Brain microvascular endothelial cell (primary cell): ENCODE measurements around the gene KLHL26.

Source experiments
- DNase-seq: peaks from one replicate; pipeline ENCODE4 v3.0.0-alpha.2; 2020
- H3K27ac ChIP-seq: fragments of 250-450 bp; sonication (Bioruptor Pico); 2 replicates; pipeline ENCODE4 v1.5.1; 2020; ENCODE audit warnings: mild to moderate bottlenecking, moderate library complexity
- H3K27me3 ChIP-seq: fragments of 250-450 bp; sonication (Bioruptor Pico); replicated peaks from 2 replicates; pipeline ENCODE4 v1.5.1; 2020; ENCODE audit warnings: mild to moderate bottlenecking
- H3K36me3 ChIP-seq: fragments of 250-450 bp; sonication (Bioruptor Pico); replicated peaks from 2 replicates; pipeline ENCODE4 v1.5.1; 2020; ENCODE audit warnings: mild to moderate bottlenecking
- H3K4me3 ChIP-seq: 2 replicates; pipeline ENCODE4 v1.5.1; 2011; ENCODE audit warnings: low read depth, mild to moderate bottlenecking, control low read depth, low read length, moderate library complexity
- CTCF ChIP-seq: IDR thresholded peaks from 2 replicates; pipeline ENCODE4 v1.5.1; 2011; ENCODE audit warnings: low read depth, mild to moderate bottlenecking, moderate library complexity, low read length, control low read depth, inconsistent platforms; ENCODE audit errors: missing control alignments
- in situ Hi-C: cut with HindIII; loops from 2 replicates; pipeline ENCODE4 v1.10.0; 2017; ENCODE audit warnings: low sequenced_read_pairs, low pct_ligation_motif_present

Gene KLHL26

GRCh38 chr19:18712981-18713380, 76.2 kb downstream of the KLHL26 start:
- Histone ChIP-seq H3K4me3 (no peak overlapping the region), H3K27me3 (no peaks in the 10 kb centered on the region), H3K27ac (no peak overlapping the region), H3K36me3 (no peaks in the 10 kb centered on the region)
- DNase-seq = no peak
- no peak for TF ChIP-seq CTCF
- in situ Hi-C loops = no loop called here

GRCh38 chr19:18713550-18714117, 76.8 kb downstream of the KLHL26 start:
- no peaks in the 10 kb centered on the region for H3K36me3 ChIP-seq
- in situ Hi-C loops = no loop called here
- no peak for DNase-seq
- no peak overlapping the region for H3K27ac ChIP-seq
- no peak overlapping the region for H3K4me3 ChIP-seq
- no peaks in the 10 kb centered on the region for H3K27me3 ChIP-seq
- TF ChIP-seq CTCF = no peak

- no peak for TF ChIP-seq CTCF
- DNase-seq = no peak
- Histone ChIP-seq H3K27me3 (no peaks in the 10 kb centered on the region), H3K4me3 (no peak overlapping the region), H3K36me3 (no peaks in the 10 kb centered on the region), H3K27ac (no peak overlapping the region)
- in situ Hi-C loops = no loop called here
Observed at GRCh38 chr19:18715416-18715815, 78.6 kb downstream of the KLHL26 start.

- TF ChIP-seq CTCF = no peak
- in situ Hi-C loops = no loop called here
- Histone ChIP-seq H3K36me3 (no peaks in the 10 kb centered on the region), H3K4me3 (no peak overlapping the region), H3K27ac (no peak overlapping the region), H3K27me3 (no peaks in the 10 kb centered on the region)
- DNase-seq = no peak
Observed at GRCh38 chr19:18716857-18717256, 80.0 kb downstream of the KLHL26 start.

GRCh38 chr19:18717601-18718000, 80.8 kb downstream of the KLHL26 start:
- H3K27me3 ChIP-seq = no peaks in the 10 kb centered on the region
- no peaks in the 10 kb centered on the region for H3K36me3 ChIP-seq
- no peak overlapping the region for H3K4me3 ChIP-seq
- in situ Hi-C loops = no loop called here
- no peak overlapping the region for H3K27ac ChIP-seq
- DNase-seq = no peak
- no peak for TF ChIP-seq CTCF

- Histone ChIP-seq H3K27ac (no peak overlapping the region), H3K27me3 (no peaks in the 10 kb centered on the region), H3K36me3 (no peaks in the 10 kb centered on the region), H3K4me3 (no peak overlapping the region)
- DNase-seq = no peak
- in situ Hi-C loops = no loop called here
- TF ChIP-seq CTCF = no peak
Observed at GRCh38 chr19:18718015-18718526, 81.2 kb downstream of the KLHL26 start.
